Upper lobe of left lung (tissue), 4 donors: ENCODE results near the gene IL1RAPL1.

Experiments
- CTCF ChIP-seq, 6 experiments: fragments of 450-650 bp in 4 of 6; fragments of 200-600 bp in 2 of 6; sonication (generic) in 2 of 6; IDR thresholded peaks; one replicate each; pipeline ENCODE4 v1.5.1; 2016 to 2019; ENCODE audit warnings: antibody characterized with exemption in 6 of 6
- EP300 ChIP-seq, 4 donors: sonication (generic); formaldehyde crosslinking; IDR thresholded peaks; one replicate each; pipeline ENCODE4 v1.5.1; 2017; ENCODE audit warnings: antibody characterized with exemption in 4 of 4, control low read depth in 2 of 4
- POLR2A ChIP-seq, 4 donors: fragments of 450-650 bp; IDR thresholded peaks; one replicate each; pipeline ENCODE4 v1.5.1; 2016 to 2017; ENCODE audit warnings: antibody characterized with exemption in 4 of 4, mild to moderate bottlenecking in 2 of 4
- POLR2AphosphoS5 ChIP-seq, 2 donors: sonication (generic); formaldehyde crosslinking; IDR thresholded peaks; one replicate each; pipeline ENCODE4 v1.5.1; 2017; ENCODE audit warnings: antibody characterized with exemption in 2 of 2

GRCh38 chrX:28756175-28756574 lies 168.9 kb downstream of the IL1RAPL1 start:
- TF ChIP-seq CTCF (IDR thresholded peaks at IDR 0.05) (no peak), POLR2A (IDR thresholded peaks at IDR 0.05) (no peak), POLR2AphosphoS5 (IDR thresholded peaks at IDR 0.05) (no peak), EP300 (IDR thresholded peaks at IDR 0.05) (no peak)
